ENCODE data around the gene IFI27. TPM values are rescaled to one million over a fixed set of nuclear protein-coding genes. Genes with fewer than 3 reads are reported as not detected.

Gene IFI27
- total and polyA plus RNA-seq, 2 of the 8 experiments (the other 6 are each of a cell fraction or from before 2014, with no cell fraction given) = 0.76 to 2.2 TPM

- H3K9ac ChIP-seq (replicated peaks in 1 of 4; ENCODE audit: extremely low read depth in 1 of 4, low read depth in 3 of 4, low read length in 3 of 4) = no peak overlapping the region
- no peaks in the 10 kb centered on the region for H4K20me1 ChIP-seq (replicated peaks in 1 of 2; ENCODE audit: control insufficient read depth in 1 of 2, insufficient read depth in 2 of 2, low read length in 2 of 2)
- peaks cover 0 to 2% (median 0%) of the 10 kb centered on the region in 4 experiments; a peak in 2 of 7 replicates for H3K27me3 ChIP-seq (replicated peaks in 1 of 4; ENCODE audit: control insufficient read depth in 3 of 4, extremely low read depth in 1 of 4, insufficient read depth in 3 of 4, low read length in 3 of 4)
- H3K27ac ChIP-seq (ENCODE audit: low read depth, low read length) = no peak overlapping the region
- no peak overlapping the region for H4K91ac ChIP-seq (replicated peaks; ENCODE audit: insufficient read length, low read length)
- no peak overlapping the region for H3K4me3 ChIP-seq (ENCODE audit: extremely low read depth in 1 of 4, insufficient read depth in 2 of 4, low read depth in 3 of 4, low read length in 4 of 4)
- no peaks in the 10 kb centered on the region for H3K36me3 ChIP-seq (ENCODE audit: control insufficient read depth in 2 of 4, insufficient read depth in 4 of 4, low read length in 3 of 4)
- no peak overlapping the region for H3K4me2 ChIP-seq (ENCODE audit: insufficient read depth in 1 of 2, low read depth in 2 of 2, low read length in 2 of 2)
- H3K23me2 ChIP-seq (ENCODE audit: low read depth, low read length) = 0 out of 2 replicates have a peak, but pooled peaks cover 3% of the 10 kb centered on the region
- H2AFZ ChIP-seq (ENCODE audit: low read length) = no peak overlapping the region
- ChIA-PET POLR2A (ENCODE audit: partially characterized antibody) (no interaction called here), CTCF (ENCODE audit: partially characterized antibody) (interaction anchor here (1.0 to 2.2 kb wide), 4 partner anchors 14 to 87 kb away, joined by 3 to 12 read pairs (median 4); no protein-coding TSS in a partner anchor)
- no peak overlapping the region for H4K5ac ChIP-seq (ENCODE audit: insufficient read length, low read depth, low read length)
- no peak overlapping the region for H2AK5ac ChIP-seq (ENCODE audit: low read depth, low read length)
- H3K56ac ChIP-seq (replicated peaks; ENCODE audit: insufficient read length, low read depth, low read length) = no peak overlapping the region
- no peak for DNase-seq (ENCODE audit: low read depth in 1 of 2, low spot score in 2 of 2)
- no peaks in the 10 kb centered on the region for H3K79me1 ChIP-seq (ENCODE audit: low read depth, low read length)
- H3K4ac ChIP-seq (replicated peaks; ENCODE audit: insufficient read length, low read depth, low read length) = no peak overlapping the region
- WGBS, 2 experiments (ENCODE audit: extremely low coverage in 1 of 2, insufficient coverage in 1 of 2, insufficient read length in 1 of 2, insufficient replicate concordance in 2 of 2, low coverage in 1 of 2, low lambda C conversion rate in 2 of 2, missing lambda C conversion rate in 1 of 2) = 100% methylated on average over 1 of the region's 1 CpG; no CpG with 5 or more reads in 1 of the 2 experiments
- no peak overlapping the region for H3K23ac ChIP-seq (ENCODE audit: insufficient read length)
- no peak overlapping the region for H2BK120ac ChIP-seq (replicated peaks; ENCODE audit: low read depth, low read length)
- TF ChIP-seq TAF1 (IDR thresholded peaks at IDR 0.05; ENCODE audit: low read depth, low read length) = no peak
- H3K79me2 ChIP-seq (ENCODE audit: control insufficient read depth in 1 of 2, insufficient read depth in 2 of 2, low read length in 2 of 2) = no peaks in the 10 kb centered on the region
- H2BK15ac ChIP-seq (ENCODE audit: low read length) = no peak overlapping the region
- no peak overlapping the region for H3K18ac ChIP-seq (ENCODE audit: extremely low read depth, low read length)
- H4K8ac ChIP-seq (ENCODE audit: extremely low read depth, insufficient read depth, low read length) = no peak overlapping the region
- H2BK5ac ChIP-seq (ENCODE audit: low read depth, low read length) = no peak overlapping the region
- no peak overlapping the region for H2BK12ac ChIP-seq (ENCODE audit: low read depth, low read length)
- peaks cover 2 to 7% of the 10 kb centered on the region in 2 experiments; a peak in 1 of 4 replicates for H3K9me3 ChIP-seq (ENCODE audit: insufficient read depth in 2 of 2, low read depth in 1 of 2, low read length in 1 of 2)
- H3K4me1 ChIP-seq (replicated peaks in 1 of 4; ENCODE audit: control insufficient read depth in 3 of 4, insufficient read depth in 4 of 4, low read length in 3 of 4) = peaks cover 0 to 4% (median 1%) of the 10 kb centered on the region in 4 experiments; a peak in 3 of 7 replicates
- no peak for FAIRE-seq
- no peak overlapping the region for H2BK20ac ChIP-seq (ENCODE audit: low read length)
- H3K14ac ChIP-seq (ENCODE audit: insufficient read length) = no peak overlapping the region
Measured at GRCh38 chr14:94123868-94124267, 13.3 kb downstream of the IFI27 start.
